ENCODE data around the gene NDUFV1.
"Not testable (repeated sequence)": the region's sequence is repeated elsewhere in the genome, so short reads cannot be mapped to it uniquely, and the experiment has no call there.

Gene NDUFV1

GRCh38 chr11:67586568-67587250 is 20.0 kb upstream of the NDUFV1 start:
- no peak for DNase-seq

GRCh38 chr11:67588136-67588503 is 18.6 kb upstream of the NDUFV1 start:
- DNase-seq = no peak

GRCh38 chr11:67588899-67589415 is 17.8 kb upstream of the NDUFV1 start:
- DNase-seq = not testable (repeated sequence)

- DNase-seq = no peak
Observed at GRCh38 chr11:67592880-67593564, 13.7 kb upstream of the NDUFV1 start.

- no peak for DNase-seq
Observed at GRCh38 chr11:67593565-67593905, 13.2 kb upstream of the NDUFV1 start.

- no peak for DNase-seq
Observed at GRCh38 chr11:67594480-67594879, 12.3 kb upstream of the NDUFV1 start.

- DNase-seq = no peak
Observed at GRCh38 chr11:67596753-67597300, 9.9 kb upstream of the NDUFV1 start.

- not testable (repeated sequence) for DNase-seq
Observed at GRCh38 chr11:67597458-67597857, 9.3 kb upstream of the NDUFV1 start.

- not testable (repeated sequence) for DNase-seq
Observed at GRCh38 chr11:67597963-67598362, 8.8 kb upstream of the NDUFV1 start.

- no peak for DNase-seq
Observed at GRCh38 chr11:67599149-67599548, 7.6 kb upstream of the NDUFV1 start.

- no peak for DNase-seq
Observed at GRCh38 chr11:67600324-67601029, 6.3 kb upstream of the NDUFV1 start.

GRCh38 chr11:67601098-67601497 is 5.6 kb upstream of the NDUFV1 start:
- DNase-seq = no peak

GRCh38 chr11:67604119-67604518 is 2.6 kb upstream of the NDUFV1 start:
- DNase-seq = not testable (repeated sequence)

GRCh38 chr11:67604815-67605214 is 1.9 kb upstream of the NDUFV1 start:
- DNase-seq = no peak

- DNase-seq = no peak
Observed at GRCh38 chr11:67605231-67606011, 1.3 kb upstream of the NDUFV1 start.

- DNase-seq = no peak
Observed at GRCh38 chr11:67606093-67606491, 644 bp upstream of the NDUFV1 start.

- DNase-seq = no peak
Observed at GRCh38 chr11:67607507-67607906, 771 bp downstream of the NDUFV1 start.

GRCh38 chr11:67608486-67608885 is 1.8 kb downstream of the NDUFV1 start:
- DNase-seq = no peak

GRCh38 chr11:67609316-67609715 is 2.6 kb downstream of the NDUFV1 start:
- no peak for DNase-seq

GRCh38 chr11:67610302-67610868 is 3.6 kb downstream of the NDUFV1 start:
- no peak for DNase-seq

GRCh38 chr11:67611165-67611564 is 4.4 kb downstream of the NDUFV1 start:
- no peak for DNase-seq

Data from stimulated activated CD4-positive, alpha-beta T cell treated with anti-CD3 and anti-CD28 coated beads, Interleukin-1b, Interleukin-23, amount 100 ng/mL, for 48 hours (primary cell).